ENCODE results near the gene GPR146. TPM values are rescaled to one million over a fixed set of nuclear protein-coding genes. Genes with fewer than 3 reads are reported as not detected.

GPR146 gene
- total RNA-seq, 6 experiments from 2014 or later: 13.3 to 45.3 (median 22.8) TPM

- ATAC-seq: no peak
- DNase-seq: no peak
- H3K4me1 ChIP-seq: peaks cover 0 to 7% (median 0%) of the 10 kb centered on the region in 4 donors
Observed at GRCh38 chr7:1025743-1026581, 18.4 kb upstream of the GPR146 start.

GRCh38 chr7:1026721-1027161, 17.6 kb upstream of the GPR146 start:
- TF ChIP-seq CTCF (IDR thresholded peaks at IDR 0.05): no peak
- no peak overlapping the region for H3K27ac ChIP-seq
- no peaks in the 10 kb centered on the region for H3K9me3 ChIP-seq
- H3K4me1 ChIP-seq: peaks cover 0 to 7% (median 0%) of the 10 kb centered on the region in 4 donors
- no peak for ATAC-seq
- H3K4me3 ChIP-seq: no peak overlapping the region
- H3K36me3 ChIP-seq: no peaks in the 10 kb centered on the region
- WGBS (ENCODE audit: insufficient coverage, low coverage, low lambda C conversion rate, missing lambda C conversion rate): 88% methylated on average over 19 of the region's 20 CpGs
- no peaks in the 10 kb centered on the region for H3K27me3 ChIP-seq
- intact Hi-C loops (cut with DNase I): no loop called here
- DNase-seq: no peak

More at GRCh38 chr7:1025743-1026581, 18.4 kb upstream of the GPR146 start:
- no peaks in the 10 kb centered on the region for H3K9me3 ChIP-seq
- H3K27ac ChIP-seq: no peak overlapping the region
- intact Hi-C loops (cut with DNase I): no loop called here
- H3K36me3 ChIP-seq: no peaks in the 10 kb centered on the region
- WGBS (ENCODE audit: insufficient coverage, low coverage, low lambda C conversion rate, missing lambda C conversion rate): no CpG with 5 or more reads among the region's 31 CpGs
- TF ChIP-seq CTCF (IDR thresholded peaks at IDR 0.05) (no peak), POLR2A (IDR thresholded peaks at IDR 0.05) (no peak)
- H3K4me3 ChIP-seq: no peak overlapping the region
- H3K27me3 ChIP-seq: no peaks in the 10 kb centered on the region

- peak overlapping the region; percentile 81 to 82 (median 82) for H3K27ac ChIP-seq
- 59% methylated on average over 4 of the region's 69 CpGs for WGBS (ENCODE audit: insufficient coverage, low coverage, low lambda C conversion rate, missing lambda C conversion rate)
- H3K9me3 ChIP-seq: no peaks in the 10 kb centered on the region
- no peak for ATAC-seq
- intact Hi-C loops (cut with DNase I): no loop called here
- no peaks in the 10 kb centered on the region for H3K27me3 ChIP-seq
- H3K36me3 ChIP-seq: no peaks in the 10 kb centered on the region
- H3K4me1 ChIP-seq: peaks cover 0 to 7% (median 0%) of the 10 kb centered on the region in 4 donors
- peak overlapping the region; percentile 53 to 71 (median 65) for H3K4me3 ChIP-seq
- no peak for TF ChIP-seq POLR2A (IDR thresholded peaks at IDR 0.05)
- no peak for TF ChIP-seq CTCF (IDR thresholded peaks at IDR 0.05)
- DNase-seq: no peak
Observed at GRCh38 chr7:1027242-1028043, 16.9 kb upstream of the GPR146 start.

- H3K4me3 ChIP-seq: peak overlapping the region; percentile 53 to 71 (median 65)
- ATAC-seq: peak; percentile 88 to 92 (median 91)
- no peak for TF ChIP-seq CTCF (IDR thresholded peaks at IDR 0.05)
- peak; percentile 79 for TF ChIP-seq POLR2A (IDR thresholded peaks at IDR 0.05)
- H3K27ac ChIP-seq: peak overlapping the region; percentile 81 to 82 (median 82)
- no peaks in the 10 kb centered on the region for H3K27me3 ChIP-seq
- intact Hi-C loops (cut with DNase I): no loop called here
- peaks cover 0 to 7% (median 0%) of the 10 kb centered on the region in 4 donors for H3K4me1 ChIP-seq
- peak; percentile 91 to 93 (median 92) for DNase-seq
- no peaks in the 10 kb centered on the region for H3K36me3 ChIP-seq
- no peaks in the 10 kb centered on the region for H3K9me3 ChIP-seq
- 14% methylated on average over 1 of the region's 77 CpGs for WGBS (ENCODE audit: insufficient coverage, low coverage, low lambda C conversion rate, missing lambda C conversion rate)
Observed at GRCh38 chr7:1028044-1028770, 16.1 kb upstream of the GPR146 start.

Measured in right lobe of liver (tissue), 6 donors.